Stimulated activated CD4-positive, alpha-beta T cell treated with anti-CD3 and anti-CD28 coated beads, Interleukin-4, amount 100 ng/mL, for 24 hours (primary cell): ENCODE data around the gene EEFSEC.

ENCODE experiments used
- DNase-seq: peaks from one replicate; pipeline ENCODE4 v3.0.0-alpha.2; 2020

The EEFSEC gene

DNA sequence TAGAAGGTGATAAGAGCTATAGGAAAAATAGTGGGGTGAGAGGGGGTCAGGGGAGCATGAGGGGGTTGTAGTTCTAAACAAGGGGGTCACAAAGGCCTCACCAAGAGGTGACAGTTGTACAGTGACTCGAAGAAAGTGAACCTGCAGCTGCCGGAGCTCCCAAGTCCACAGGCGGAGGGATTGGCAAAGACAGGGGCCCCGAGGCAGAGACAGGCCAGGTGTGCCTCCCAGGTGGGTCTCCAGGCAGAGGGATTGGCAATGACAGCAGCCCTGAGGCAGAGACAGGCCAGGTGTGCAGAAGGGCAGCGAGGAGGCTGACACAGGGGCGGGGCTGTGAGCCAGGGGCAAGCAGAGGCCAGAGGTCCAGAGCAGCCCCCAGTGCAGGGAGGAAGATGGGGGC is 249.7 kb downstream of the EEFSEC start:
- no peak for DNase-seq

DNA sequence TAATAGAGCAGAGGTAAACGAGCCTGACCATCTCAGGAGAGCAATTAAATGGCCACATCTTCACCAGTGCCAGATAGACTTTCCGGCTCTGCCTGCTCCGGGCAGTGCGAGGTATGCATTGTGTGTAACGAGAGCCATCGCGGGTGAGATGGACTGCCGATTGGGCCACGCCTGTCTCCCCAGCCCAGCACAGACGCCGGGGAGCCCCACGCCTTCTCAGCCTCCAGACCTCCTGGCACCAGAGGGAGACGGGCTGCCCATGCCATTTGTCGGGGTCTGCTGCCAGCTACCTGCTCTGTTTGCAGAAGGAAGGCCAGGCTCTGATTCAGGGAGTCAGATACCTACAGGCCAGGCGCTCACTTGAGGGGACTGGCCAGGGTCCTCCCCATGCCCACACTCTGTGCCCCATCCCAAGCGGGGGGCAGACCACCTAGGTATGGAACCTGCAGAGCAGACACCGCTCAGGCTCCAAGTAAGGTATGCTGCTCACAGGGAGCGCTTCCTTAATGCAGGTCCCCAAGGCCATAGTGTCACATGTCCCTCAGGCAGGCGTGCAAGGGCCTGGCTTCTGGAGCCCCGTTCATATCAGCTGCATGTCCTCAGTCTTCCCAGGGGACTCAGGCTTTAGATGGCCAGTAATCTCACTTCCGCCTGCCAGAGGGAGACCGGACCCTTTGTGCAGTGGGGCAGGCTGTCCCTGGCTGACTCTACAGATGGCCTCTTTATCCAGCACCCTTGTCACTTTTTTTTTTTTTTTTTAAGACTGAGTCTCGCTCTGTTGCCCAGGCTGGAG is 251.2 kb downstream of the EEFSEC start:
- no peak for DNase-seq

DNA sequence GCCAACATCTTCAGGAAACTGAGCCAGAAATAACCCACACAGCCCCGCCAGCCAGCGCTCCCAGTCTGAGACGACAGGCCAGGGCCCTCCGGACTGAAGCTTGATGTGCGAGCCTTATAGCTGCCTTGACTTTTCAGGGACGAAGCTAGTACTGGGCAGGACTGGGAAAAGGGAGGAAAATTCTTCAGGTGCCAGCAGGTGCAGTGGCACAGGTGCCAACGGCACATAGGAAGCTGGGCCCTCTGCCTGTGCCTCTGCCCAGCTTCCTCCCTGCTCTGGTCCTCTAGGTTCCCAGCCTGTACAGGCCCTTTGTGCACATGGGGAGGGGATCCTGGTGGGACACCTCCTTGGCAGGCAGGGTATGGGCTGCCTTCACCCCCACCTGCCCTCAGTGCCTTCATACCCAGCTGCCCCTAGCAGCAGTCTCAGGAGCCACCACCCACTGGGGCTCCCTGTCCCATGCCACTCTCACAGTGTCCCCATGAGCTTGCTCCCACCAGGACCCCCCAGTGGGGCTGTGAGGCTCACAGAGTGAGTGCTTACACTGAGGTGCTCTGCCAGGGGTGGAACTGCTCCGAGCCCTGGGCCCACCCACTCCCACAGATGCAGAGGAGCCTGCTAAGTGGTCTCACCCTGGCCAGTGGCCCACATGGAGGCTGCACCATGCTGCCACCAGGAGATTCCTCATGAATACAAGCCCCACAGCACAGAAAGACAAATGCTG is 252.4 kb downstream of the EEFSEC start:
- DNase-seq, result no peak

DNA sequence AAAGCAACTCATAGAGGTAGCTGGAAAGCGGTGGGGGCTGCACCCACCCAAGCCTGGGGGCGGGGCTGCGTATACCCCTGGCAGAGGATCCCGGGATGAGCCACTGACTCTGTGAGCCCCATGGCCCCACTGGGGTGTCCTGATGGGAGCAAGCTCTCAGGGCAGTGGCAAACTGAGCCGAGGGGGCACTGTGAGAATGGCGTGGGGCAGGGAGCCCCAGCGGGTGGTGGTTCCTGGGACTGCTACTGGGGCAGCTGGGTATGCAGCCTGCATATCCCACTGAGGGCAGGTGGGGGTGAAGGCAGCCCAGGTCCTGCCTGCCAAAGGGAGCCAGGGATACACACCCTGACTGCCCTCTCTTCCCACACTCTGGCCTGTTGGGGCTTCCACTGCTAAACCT is 254.0 kb downstream of the EEFSEC start:
- no peak for DNase-seq

DNA sequence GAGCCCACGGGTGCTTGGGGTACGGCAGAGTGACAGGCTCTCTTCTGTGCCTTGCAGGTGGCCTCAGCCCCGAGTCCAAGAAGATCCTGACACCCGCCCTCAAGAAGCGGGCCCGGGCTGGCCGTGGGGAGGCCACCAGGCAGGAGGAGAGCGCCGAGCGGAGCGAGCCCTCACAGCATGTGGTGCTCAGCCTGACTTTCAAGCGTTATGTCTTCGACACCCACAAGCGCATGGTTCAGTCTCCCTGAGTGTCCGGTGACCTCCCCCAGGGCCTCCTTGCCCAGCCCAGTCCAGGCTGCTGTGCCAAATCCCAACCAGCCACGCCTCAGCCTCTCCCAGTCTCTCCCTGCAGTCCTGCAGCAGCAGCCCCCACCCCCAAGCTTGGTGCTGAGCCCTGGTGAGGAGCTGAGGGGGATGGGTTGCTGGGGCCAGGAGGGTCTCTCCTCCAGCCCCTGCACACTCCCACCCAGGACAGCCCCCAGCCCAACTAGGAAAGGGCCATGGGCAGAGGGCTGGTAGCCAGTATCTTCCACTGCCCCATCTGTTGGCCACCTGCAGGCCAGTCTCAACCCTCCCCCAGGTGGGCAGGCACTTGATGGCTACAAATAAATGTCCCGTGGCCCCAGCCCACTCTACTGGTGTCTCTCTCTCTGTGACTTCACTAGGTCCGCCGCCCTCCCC is 254.9 kb downstream of the EEFSEC start:
- DNase-seq, result no peak

DNA sequence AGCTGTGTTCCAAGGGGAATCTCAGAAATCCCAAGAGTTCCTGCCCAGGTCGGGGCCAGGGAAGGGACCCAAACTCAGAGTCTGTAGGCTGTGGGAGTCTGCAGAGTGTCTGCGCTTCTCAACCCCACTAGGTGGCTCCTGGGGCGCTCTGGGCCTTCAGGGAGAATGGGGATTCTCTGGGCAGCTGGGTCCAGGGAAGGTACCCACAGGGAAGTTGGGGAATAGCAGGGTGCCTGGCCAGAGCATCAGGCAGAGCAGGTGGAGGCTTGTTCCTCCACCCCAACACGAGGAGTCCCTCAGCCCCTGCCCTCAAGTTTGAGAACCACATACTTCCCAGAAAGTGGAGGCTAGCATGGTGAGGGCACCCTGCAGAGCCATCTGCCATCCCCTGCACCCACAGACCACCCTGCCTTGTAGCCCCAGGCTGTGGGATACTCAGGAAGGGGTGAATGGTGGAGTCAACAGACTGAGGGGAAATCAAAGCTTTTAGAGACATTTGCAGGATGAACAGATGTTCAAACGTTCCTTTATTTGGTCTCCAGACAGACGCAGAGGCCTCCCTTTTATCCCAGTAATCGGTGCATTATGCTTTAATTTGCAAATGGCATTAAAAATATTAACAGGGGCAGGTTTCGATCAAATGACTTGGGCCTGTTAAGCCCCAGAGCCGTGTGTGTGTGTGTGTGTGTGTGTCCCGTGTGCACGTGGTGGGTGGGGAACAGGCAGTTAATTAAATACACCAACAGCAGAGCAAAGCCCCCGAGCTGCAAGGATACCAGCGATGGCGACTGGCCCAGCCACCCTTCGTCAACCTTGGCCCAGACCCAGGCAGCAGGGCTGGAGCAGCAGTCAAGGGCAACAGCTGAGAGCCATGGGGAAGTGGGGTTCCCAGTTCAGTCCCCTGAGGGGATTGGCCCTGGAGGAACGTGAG is 255.7 kb downstream of the EEFSEC start:
- no peak for DNase-seq

DNA sequence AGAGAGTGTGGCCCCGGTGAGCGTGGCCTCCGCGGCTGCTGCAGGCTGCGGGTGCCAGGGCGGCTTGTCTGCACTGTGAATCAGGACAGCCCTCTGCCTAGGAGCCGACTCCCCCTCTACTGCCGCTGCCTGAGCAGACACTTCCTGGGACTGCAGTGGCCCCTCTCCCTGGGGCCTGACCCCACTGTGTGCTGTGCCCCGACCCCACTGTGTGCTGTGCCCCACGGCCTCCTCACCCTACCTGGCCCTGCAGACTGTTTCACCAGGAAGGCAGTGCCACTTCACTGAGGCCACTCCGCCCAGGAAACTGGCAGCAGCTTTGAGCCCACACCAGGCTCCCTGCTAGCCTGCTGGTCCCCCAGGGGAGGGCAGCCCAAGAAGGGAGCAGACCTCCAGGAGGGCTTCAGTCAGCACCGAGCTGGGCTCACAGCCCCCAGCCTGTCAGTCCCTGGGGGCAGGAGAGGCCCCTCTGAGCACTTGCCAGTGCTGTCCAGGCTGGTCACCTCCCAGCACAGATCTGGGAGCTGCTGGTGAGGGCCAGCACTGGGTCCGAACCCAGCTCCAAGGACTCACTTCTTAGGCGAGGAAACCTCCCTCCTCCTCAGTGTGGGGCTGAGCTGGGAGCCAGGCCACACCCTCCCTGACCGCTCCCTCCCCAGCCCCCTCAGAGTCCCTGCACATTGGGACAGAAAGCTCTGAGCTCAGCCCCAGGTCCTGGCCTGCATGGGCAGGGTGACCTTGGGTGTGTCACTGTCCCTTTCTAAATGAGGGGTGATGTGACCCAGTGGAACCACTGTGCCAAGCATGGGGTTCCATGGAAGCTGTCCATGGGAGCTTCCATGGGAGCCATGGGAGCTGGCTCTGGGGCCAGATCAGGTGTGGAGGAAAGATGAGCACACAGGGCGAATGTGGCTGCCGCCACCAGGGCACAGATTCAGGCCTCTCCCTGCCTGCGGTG is 256.6 kb downstream of the EEFSEC start:
- no peak for DNase-seq

DNA sequence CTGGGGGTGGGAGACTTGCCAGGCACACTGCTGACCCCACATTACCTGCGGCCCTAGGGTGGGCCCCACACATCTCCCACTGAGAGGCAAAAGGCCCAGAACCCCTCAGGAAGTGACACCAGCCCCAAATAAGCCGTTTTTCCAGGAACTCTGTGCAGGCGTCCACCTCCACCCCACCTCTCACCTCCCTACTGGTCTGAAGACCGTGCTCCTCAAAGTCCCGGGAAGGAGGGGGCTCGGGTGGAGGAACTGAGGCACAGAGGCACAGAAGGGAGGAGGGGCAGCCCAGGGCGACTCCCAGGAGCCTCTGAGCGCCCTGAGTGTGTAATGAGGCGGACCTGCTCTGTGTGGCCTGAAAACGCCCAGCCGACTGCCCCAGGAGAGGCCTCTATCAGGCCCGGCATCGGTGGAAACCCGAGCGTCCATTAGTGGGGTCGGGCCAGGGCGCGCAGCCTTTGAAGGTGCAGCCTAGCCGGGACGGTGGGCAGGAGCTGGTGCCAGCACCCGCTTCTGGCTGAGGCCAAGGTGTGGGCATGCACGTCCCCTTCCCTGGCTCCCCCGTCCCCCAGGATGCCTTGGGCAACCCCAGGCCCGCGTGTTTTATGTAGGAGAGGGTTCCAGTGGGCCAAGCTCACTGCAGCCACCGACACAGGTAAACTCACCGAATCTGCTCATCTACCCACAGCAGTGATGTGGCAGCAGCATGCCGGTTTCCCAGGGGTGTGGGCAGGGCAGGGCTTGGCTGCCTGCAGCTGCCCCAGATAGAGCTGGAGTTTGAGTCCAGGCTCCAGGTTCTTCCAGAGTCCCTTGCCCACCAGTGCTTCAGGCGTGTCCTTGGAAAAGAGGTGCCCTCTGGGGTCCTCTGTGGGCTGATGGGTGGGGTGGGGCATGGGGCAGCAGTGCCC is 257.6 kb downstream of the EEFSEC start:
- no peak for DNase-seq

DNA sequence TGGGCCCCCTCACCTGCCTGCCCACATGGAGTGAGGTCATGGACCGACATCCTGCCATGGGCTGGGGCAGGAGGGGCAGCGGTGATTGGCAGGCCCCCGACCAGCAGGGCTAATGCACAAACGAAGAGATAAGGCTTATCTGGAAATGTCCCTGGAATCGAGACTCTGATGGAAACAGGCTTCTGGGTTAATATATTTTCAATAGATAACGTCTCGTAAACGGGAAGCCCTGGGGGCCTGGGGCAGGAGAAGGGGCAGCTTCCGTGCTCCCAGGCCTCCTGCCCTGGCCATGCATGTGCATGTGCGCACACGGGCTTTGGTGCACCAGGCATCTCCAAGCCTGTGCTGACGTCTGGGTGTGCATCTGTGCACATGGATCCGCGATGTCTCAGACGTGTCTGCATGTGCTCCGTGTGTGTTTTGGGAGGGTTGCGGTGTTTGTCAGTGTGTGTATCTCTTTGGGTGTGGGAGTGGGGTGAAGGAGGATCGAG is 258.3 kb downstream of the EEFSEC start:
- no peak for DNase-seq

DNA sequence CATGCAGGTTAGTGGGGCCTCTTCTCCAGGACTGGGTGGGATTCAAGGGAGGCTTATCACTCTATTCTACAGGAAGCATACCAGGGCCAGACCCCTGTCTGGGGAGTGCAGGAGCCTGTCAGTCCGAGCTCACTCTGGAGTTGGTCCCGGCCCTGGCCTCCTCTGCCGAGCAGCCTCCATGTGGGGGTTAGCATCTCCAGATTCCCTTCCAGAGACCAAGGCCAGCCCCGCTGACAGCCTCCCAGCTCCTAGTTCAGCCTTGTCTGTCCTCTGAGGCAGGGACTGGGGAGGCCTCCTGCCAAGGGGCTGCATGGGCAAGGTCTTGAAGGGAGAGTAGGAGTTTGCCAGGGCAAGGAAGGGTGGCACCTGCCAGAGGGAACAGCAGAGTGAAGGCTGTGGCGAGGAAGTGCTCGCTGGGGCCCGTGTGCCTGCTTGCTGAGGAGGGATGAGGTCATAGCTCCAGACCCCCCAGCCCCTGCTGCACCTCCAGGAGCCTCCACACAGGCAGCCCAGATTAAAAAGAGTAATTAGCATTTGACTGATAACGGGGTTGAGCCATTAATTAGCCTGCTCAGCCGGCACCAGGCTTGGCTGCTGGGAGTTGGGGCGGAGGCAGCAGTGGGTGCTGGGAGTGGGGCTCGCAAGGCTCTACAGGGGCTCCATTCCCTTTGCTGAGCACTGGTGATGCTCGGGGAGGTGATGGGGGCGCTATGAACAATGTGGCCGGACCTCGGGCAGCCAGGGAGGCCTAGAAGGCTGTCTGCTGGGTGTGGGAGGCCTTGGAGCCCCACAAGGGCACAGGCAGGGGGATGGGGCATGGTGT is 259.1 kb downstream of the EEFSEC start:
- DNase-seq, result no peak

DNA sequence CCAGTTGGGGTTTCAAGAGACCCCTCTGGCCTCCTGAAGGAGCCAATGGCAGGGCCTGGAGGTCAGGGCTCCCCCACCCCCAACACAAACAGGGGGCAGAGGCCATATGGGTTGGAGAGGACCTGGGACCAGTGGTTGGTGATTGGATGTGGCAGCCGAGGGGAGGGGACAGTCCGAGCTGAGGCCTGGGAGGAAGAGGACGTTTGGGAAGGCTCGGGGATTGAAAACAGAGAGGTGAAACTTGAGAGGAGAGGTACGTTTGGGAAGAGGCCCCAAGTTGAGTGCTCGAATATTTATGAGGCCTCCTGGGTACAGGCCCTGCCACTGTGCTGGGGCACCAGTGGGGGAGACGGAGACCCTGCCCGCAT is 259.7 kb downstream of the EEFSEC start:
- no peak for DNase-seq

DNA sequence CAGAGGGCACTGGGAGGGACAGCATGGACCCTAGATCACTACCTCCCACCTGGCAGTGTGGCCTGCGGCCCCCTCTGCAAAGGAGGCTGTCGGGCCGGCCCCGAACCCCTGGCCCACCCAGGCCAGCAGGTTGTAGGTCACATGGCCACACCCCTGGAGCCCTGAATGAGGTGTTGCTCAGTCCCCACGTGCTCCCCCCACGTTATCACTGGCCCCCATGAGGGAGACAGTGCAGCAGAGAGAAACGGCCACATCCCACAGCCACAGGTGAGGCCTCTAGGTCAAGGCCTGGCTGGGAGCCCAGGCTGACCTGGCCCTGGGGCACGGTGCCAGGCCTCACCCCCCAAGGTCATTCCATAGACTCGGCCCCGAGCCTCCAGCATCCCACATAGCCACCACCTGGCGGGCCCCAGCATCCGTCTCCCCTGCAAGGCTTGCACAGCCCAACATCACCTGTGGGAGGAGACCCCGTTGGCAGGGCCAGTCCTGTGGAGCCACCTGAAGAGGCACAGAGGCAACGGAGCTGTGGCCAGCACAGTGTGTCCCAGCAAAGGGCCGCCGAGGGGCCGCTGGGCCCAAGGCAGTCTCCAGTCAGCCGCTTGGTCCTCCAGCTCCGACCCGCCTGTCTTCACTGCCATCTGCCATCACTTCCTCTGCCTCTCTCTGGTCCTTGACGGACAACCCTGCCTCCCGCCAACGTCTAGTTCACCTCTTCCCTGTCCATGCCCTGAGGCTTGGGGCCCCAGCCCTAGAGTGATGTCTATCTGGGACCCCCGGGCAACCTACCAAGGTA is 260.3 kb downstream of the EEFSEC start:
- DNase-seq, result no peak

DNA sequence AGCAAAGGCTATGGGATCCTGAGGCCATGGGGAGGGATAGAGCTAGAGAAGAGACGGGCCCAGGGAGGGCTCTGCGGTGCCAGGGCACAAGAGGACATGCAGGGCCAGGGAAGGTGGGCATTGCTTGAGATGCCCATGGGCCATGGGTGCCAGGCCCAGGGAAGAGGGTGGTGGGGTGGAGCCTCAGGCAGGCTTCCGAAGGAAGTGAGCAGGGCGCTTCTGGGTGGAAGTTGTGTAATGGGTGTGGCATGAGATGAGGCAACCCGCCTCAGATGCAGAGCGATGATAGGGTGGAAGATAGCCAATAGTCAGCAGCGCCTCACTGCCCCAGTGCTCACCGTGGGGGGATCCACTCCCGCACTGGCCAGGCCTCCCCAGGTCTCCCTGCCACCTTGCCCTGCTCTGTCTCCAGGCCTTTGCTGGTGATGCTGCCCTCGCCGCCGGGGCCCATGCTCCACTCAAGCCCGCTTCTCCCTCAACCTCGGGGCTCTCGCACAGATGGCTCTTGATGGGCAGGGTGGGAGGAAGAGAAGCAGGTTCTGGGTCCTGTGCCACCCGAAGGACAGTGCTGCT is 262.0 kb downstream of the EEFSEC start:
- DNase-seq, result no peak

DNA sequence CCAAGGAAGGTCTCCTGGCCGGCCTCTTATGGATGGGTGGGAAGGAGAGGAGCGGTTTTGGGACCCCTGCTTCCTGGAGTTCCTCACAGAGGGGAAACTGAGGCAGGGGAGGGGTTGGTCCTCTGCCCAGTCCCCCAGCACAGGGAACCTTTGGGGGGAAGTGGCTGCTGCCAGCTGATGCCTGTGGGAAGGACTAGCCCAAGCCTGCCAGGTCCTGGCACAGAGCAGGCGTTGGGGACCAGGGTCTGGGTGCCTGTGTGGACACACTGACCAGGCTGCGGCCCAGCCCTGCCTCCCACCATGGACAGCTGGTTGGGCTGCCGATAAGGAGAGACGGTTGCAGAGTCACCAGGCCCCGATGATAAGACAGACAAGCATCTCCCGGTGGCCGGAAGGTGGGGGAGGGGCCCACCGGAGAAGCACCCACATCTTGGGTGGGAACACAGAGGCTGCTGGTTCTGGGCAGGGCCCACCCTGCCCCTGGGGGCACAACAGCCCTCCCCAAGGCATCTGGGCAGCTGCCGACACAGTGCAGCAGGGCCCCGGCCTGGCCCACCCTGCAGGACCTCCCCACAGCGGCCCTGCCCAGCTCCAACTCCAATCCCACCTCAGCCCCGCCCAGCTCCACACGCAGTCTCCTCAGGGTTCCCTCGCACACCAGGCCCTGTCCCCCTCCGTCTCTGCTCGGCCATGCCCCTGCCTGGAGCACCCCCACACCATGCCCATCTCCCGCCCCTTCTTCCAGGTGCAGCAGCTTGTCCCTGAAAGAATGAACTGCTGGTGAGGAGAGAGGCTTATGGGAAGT is 262.7 kb downstream of the EEFSEC start:
- no peak for DNase-seq

DNA sequence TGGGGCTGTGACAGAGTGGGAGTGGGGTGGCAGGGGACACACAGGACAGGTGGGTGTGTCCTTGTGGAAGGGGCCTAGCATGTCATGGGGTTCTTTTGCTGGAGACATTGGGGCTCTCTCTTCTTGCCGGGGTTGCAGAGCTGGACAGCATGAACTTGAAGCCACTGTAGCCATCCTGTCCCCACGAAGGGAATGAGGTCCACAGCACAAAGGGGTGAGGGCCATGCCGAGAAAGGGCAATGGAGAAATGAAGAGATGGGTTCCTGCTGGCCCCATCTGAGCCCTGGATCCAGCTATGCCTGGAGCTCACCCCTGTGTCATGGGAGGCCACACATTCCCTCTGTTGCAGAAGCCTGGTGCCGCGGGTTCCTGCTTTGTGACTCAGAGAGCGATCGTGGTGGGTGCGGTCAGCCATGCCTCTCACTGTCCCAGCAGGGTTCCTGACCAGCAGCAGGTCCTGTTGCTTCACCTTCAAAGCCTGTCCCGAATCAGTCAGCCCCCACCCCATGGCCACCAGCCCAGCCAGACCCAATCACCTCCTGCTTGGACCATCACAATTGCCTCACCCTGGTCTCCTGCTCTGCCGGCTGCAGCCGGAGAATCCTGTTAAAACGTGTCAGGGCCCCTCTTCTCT is 263.4 kb downstream of the EEFSEC start:
- DNase-seq, result no peak

DNA sequence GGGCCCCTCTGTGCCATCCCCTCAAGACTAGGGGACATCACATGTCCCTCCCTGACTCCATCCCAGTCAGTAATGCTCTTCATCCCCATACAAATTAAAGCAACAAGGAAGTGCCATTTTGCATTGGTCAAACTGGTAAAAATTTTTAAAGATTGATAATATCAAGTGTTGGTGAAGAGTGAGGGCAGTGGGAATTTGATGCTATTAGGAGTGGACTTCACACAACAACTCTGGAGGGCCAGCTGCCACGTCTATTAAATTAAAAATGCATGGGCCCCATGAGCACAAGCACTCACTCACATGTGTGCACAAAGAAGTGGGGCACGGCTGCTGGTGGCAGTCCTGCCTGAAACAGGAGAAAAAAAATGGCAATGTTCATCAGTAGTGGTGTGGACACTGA is 265.6 kb downstream of the EEFSEC start:
- DNase-seq, result no peak

DNA sequence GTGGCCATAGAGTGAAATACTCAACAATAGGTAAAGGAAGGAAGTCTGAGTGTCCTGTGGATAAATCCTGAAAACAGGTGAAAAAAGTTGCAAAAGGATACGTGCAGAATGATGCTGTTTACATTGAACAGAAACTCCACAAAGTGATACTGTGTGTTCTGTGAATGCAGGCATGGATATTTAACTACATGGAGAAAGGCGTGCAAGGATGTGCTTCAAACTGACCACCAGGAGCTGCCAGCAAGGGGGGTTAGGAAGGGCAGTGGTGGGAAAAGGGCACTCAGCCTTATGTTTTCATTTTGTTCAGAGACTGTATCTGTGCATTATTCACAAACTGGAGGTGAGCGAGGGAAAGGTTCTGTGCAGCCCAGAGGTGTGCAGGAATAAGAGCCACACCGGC is 266.0 kb downstream of the EEFSEC start:
- DNase-seq, result no peak
